ENCODE results near the gene PKP1.

Gene PKP1

DNA sequence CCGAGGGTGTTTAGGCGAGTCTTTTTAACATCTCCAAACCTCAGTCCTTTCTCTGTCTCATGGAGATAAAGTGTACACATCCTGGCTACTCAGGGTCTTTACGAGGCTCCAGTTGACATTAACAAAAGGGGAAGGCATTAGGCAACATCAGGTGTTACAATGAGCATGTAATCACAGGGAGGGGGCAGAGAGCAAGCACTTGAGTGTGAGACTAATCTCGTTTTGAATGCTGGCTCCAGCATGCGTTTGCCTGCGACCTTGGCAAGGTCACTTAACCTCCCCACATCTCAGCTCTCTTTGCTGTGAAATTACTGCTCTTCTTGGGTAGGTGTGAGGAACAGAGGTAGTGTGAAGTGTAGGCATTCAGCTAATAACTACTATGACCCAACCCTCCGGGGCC lies 91.1 kb downstream of the PKP1 start:
- DNase-seq (ENCODE audit: low spot score), result no peak

DNA sequence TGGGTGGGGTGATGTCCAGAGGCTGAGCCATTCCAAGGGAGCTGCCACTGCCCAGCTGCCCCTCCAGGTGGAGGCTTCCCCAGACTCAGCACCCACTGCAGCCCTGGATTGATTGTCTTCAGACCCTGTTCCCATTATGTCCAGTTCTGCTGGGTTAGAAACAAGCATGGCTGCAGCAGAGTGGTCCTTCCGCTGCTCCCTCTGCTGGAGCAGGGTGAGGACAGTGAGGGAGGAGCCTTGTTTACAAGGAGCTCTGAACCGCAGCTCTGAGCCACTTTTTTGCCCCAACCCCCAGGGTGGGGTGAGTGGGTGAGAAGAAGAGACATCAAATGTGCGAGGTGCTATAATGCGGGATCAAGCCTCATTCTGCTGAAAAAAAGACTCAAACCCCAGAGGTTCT lies 91.9 kb downstream of the PKP1 start:
- no peak for DNase-seq (ENCODE audit: low spot score)

DNA sequence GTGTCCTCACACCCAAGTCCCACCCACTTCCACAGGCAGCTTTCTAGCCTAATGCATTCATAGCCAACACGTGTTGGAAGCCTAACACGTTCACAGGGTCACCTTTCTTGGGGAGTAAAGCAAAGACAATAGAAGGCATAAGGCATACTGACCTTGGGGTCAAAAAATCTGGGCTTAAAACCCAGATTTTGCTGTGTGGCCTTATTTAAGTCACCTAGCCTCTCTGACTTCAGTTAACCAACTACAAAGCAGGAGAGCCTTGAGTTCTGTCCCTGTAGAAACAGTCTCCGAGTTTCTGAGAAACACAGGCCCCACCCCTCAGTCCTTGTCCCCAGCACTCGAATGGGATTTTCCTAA lies 92.8 kb downstream of the PKP1 start:
- DNase-seq (ENCODE audit: low spot score), result no peak

DNA sequence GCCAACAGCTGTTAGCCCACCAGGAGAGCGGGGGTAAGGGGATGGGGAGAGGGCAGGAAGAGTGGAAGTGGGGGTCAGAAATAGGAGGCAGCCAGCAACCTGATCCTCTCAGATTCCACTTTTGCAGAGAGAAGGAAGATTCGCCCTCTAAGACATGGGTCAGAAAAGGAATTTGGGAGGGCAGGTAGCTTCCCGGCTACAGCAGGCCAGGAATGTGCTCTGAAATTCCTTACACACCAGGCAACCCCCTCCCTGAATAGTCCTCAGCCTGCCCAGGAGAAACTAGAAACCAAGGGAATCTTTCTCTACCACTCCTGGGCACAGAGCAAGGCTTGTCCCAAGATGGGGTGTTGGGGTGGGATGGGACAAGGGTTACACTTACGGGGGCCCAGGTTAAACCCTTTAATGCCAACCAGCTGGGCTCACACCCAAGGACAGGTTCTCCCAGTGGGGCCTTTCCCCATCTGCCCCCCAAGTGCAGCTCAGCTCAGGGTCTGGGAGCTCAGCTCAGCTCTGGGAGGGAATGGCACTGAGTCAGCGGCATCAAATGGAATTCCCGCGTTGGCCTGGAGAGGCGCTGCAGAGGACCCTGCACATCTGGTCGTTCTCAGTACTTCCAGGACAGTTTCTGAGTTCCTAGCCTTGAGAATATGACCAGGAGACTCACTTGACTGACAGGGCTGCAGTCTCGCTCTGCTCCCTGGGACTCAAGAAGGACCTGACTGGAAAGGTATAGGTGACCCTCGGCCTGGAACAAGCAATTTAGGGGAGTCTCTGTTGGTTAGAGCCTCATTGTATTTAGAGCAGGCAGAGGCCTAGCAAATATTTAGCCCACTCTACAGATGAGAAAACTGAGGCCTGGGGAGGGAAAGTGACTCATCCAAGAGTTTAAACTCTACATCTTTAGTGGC lies 93.4 kb downstream of the PKP1 start:
- DNase-seq (ENCODE audit: low spot score), result no peak

DNA sequence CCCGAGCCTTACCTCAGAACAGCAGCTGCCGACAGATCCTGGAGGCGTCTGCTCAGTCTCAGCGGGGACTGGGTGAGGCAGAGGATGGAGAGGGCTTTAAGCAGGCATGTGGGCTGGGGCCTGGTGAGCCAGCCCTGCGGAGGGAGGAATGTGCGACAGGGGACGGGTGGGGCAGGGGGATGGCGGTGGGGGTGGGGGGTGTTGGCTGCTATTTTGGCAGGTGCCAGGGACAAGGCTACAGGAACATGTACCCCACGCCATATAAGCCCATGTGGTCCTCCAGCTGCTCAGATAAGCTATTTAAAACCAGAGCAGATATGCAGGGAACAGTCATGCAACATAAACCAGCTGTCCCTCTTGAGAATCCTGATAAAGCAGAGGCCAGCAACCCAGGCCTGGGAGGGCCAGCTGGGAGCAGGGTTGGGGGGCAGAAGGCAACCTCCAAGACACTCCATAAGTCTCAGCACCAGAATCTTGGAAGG lies 94.3 kb downstream of the PKP1 start, which contains the start of gene TNNT2:
Gene TNNT2 (minus strand): TSS at position 70 of the 482 bp plus-strand sequence. CDS start 4,426 bp downstream, outside the sequence.
- no peak for DNase-seq (ENCODE audit: low spot score)

DNA sequence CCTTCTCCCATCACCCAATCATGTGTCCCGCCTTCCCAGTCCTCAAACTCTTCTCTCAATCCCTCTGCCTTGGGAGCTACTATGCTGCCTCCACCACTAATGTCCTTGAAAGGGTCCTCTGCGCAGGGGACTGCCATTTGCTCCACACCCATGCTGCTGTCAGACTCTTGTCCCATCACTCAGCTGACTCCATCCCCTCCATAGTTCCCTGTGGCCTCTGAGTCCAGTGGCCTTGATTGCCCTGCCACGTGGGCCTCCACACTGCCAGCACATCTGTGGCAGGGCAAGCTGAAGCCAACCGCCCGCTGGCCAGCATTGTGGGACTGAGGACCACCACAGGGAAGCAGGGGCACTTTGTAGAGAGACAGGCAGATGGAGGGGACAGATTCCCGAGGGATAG lies 95.5 kb downstream of the PKP1 start:
- DNase-seq (ENCODE audit: low spot score), result no peak

DNA sequence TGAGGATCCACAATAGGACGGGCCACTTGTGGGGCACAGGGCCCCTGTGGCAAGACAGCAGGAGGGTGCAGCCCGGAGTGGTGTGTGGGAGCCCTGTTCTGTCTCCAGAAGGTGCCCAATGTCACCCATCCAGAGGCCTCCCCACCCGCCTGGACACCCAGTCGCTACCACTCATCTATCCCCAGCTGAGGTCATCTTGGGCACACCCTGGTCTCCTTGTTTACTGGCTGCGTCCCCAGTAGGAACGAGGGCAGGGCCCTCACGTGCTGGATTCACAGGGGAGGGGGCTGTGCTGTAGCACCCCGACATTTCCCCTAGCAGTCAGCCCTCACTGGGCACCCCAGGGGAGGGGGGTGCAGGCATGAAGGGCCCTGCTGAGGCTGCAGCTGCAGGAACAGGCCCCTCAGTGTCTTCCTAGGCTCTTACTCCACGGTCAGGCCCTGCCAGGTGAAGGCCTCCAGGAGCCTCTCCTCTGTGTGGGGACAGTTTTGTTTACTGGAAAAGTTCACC lies 96.5 kb downstream of the PKP1 start:
- DNase-seq (ENCODE audit: low spot score), result no peak

DNA sequence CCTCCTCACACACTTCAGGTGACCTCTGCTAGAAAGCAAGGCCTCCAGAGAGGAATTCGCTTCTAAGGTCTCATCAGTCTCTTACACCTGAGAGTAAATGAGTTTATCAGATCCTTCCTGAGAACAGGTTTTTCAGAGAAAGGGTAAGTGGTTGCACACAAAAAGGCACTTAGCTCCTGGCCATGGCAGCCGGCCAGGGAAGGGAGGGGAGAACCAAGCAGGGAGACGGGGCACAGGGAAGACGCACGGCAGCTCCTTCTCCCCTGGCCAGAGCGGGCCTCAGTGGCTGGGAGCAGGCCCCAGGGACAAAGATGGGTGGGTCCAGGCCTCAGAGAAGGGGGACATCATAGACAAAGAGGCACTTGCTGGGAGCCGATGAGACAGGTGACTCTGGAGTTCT lies 97.8 kb downstream of the PKP1 start:
- no peak for DNase-seq (ENCODE audit: low spot score)

All from globus pallidus (tissue), 1 donor.